HTR-8/SVneo (cell line): ENCODE measurements around the gene UGCG.
"Not testable (repeated sequence)": the region's sequence is repeated elsewhere in the genome, so short reads cannot be mapped to it uniquely, and the experiment has no call there.

Experiments
- DNase-seq: peaks from one replicate; pipeline ENCODE4 v3.0.0; 2011; ENCODE audit warnings: low spot score, mixed read lengths; ENCODE audit not compliant: insufficient read length
- FAIRE-seq: peaks from 2 replicates; lab custom pipeline; 2011; peaks lifted over from hg19 to GRCh38; lab: Jason Lieb, UNC

UGCG gene

DNA sequence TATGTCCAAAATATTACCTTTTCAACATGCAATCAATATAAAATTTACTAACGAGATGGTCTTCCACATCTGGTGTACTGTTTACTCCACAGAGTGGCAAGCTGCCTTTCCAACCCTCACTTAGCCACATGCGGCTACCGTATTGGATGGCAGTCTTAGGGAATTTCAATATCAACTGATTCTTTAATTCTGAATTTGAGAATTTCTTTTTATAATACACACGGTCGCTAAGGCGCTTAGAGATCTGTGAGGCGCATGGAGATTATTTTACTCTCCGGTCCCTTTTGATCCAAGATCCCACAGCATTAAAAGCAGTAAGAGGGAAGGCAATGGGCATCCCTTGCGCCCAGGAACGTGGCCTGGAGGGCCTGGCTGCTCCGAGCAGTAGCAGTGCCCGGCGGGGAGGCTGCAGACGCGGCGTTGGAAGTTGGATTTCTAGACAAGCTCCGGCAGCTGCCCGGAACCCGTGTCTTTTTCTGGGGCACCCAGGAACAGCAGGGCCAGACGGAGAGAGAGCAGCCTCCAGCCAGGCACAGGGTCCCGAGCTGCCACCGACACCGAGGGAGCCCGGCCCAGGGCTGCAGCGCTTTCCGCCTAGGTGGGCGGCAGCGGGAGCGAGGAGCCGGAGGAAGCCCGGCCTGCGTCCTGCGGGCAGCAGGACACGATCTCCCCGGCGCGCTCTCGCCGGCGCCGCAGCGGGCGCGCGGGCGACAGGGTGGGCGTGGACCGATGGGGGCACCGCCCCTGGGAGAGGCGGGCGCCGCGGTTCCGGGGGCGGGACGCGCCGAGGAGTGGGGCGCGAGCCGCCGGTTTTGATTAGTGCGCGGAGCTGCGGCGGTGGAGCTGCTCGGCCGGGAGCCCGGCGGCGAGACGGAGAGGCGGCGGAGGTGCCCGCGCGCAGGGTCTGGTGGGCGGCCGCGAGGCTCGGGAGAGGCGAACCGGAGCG lies at the start of gene UGCG:
TSS of gene UGCG (plus strand) at position 819 of the 946 bp plus-strand sequence. CDS start 402 bp downstream, outside the sequence.
- FAIRE-seq = peak; percentile 85
- peak; percentile 75 for DNase-seq

DNA sequence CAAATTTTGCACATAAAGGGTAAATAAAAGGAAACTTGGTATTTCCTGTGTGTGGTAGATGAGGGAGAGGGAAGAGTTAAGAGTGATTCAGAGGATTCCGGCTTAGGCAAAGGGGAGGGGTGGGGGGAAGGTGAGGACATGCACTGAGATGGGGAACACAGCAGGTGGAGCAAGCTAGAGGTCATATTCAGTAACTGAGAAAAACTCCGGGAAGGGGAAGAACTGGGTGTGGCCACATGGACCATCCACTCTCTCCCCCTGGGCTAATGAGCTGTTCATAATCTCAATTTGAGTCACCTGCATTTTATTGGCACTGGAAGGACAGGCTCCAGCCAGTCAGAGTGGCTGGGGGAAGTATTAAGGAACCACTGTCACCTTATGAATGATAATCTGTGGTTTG lies 45.1 kb upstream of the UGCG start:
- FAIRE-seq (no peak), DNase-seq (no peak)

DNA sequence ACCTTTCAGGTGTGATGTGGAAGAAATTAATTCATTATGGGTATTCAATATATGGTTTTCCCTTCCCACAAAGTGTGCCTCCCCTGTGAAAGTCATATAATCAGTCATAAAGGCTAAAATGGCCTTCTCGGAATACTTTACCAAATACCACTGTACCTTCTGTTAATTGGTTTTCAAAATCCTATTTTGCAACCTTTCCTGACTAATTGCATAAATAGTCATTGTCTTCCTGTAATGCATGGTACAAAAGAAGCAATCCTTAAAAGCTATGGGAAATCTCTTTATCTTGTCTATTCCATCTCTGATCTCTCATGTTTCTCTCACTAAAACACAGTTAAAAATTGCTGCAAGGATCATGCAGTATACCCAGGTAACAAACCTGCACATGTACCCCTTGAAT lies 44.3 kb upstream of the UGCG start:
- DNase-seq = no peak
- FAIRE-seq = no peak

- no peak for FAIRE-seq
- DNase-seq = no peak
These were observed 43.2 kb upstream of the UGCG start for GRCh38 chr9:111853450-111853827.

DNA sequence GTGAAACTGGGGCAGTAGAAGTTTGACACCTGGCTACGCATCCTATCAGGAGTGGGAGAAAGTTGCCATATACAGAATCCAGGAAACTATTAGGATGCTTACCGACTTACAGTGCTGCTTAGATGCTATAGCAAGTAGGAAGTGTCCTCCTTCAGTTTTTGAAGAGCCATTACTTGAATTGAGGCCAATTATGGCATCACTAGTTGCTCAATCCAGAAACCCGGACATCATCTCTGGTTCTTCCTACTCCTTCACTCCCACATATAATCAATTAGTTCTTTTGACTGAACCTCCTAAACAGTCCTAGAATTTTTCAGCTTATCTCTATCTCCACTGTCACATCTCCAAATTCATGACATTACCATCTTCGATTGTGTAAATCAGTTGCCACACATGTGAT lies 41.8 kb upstream of the UGCG start:
- DNase-seq = no peak
- FAIRE-seq = no peak

GRCh38 chr9:111857555-111858211 lies 38.9 kb upstream of the UGCG start:
- FAIRE-seq (no peak), DNase-seq (no peak)

DNA sequence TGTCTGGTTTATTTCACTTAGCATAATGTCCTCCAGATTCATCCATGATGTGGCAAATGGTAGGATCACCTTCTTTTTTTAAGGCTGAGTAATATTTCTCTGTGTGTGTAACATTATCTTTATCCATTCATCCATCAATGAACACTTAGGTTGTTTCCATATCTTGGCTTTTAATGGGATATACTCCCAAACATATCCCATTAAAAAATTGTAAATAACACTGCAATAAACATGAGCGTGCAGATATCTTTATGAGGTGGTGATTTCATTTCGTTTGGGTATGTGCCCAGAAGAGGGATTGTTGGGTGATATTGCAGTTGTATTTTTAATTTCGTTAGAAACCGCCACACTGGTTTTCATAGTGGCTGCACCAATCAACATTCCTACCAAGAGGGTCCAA lies 36.2 kb upstream of the UGCG start:
- DNase-seq (no peak), FAIRE-seq (no peak)

DNA sequence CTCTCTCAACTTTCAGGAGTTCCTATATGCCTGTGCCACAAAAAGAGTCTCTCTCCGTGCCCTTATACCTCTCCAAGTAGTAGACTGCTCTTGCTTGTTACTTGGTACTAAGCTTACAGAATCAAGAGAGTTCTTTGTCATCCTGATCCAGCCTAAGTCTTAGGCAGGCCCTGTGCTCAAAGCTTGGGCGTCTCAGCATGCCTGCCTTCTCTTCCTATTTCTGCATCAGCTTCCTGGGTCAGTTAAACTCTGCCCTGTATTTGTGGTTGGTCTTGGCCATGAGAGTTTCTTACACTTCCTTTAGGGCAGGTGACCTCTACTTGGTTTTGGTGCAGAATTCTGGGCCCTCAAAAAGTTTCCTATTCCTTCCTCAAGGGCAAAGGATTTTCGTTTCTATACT lies 33.0 kb upstream of the UGCG start:
- FAIRE-seq = no peak
- no peak for DNase-seq

DNA sequence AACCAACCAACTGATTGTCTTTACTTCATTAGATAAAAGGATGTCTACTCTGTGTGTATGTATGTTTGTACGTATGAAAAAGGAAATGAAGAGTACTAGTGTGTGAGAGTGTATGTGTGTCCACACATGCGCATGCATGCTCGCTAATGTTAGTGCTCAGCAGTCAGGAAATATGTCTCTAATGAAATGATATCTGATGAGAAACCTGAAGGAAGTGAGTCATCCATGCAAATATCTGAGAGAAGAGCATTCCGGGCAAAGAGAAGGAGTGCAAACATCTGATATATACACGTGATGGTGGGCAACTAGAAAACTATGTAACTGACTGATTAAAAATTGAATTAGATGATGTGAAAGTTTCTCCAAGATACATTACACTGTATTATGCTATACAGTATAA lies 29.6 kb upstream of the UGCG start:
- peak; percentile 58 for DNase-seq
- FAIRE-seq = no peak

- DNase-seq (no peak), FAIRE-seq (no peak)
These were observed 28.1 kb upstream of the UGCG start for GRCh38 chr9:111868475-111868874.

DNA sequence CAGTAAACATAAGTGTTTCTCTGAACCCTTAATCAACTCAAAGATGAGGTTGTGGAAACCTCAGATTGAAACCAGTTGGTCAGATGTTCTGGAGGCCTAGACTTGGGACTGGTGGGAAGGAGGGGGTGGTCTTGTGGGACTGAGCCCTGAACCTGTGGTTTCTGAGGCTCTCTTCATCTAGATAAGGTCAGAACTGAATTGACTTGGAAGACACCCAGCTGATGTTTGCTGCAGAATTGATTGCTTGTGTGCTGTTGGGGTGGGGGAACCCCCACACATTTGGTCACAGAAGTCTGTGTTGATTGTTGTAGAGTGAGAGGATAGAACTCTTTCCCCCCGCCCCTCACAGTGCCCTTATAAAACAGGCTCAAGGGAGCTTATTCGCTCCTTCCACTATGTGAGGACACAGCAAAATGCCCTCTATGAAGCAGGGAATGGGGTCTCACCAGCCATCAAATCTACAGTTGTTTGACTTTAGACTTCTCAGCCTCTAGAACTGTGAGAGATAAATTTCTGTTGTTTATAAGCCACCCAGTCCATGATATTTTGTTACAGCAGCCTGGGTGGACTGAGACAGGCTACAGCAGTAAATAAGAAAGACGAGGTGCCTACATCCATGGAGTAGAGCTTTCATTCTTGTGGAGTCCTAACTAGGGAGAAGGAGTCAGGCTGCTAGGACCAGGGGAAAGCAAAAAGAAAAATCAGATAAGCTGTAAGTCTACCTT lies 25.7 kb upstream of the UGCG start:
- FAIRE-seq (no peak), DNase-seq (no peak)

DNA sequence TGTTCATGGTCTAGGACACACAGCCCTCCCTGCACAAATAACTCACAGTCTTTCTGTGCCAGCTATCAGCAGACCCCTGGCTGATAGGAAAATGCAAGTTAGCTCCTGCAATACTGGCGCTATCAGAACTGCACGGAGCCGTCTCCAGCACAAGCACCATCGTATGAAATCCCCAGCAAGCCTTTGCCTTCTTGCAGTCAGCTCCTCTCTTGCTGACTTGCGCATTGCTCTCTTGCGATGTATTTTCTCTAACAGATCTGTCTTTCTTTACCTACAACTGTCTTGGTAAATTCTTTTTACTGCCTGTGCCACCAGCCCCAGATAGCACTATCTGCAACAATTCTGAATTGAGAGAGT lies 25.1 kb upstream of the UGCG start:
- no peak for FAIRE-seq

DNA sequence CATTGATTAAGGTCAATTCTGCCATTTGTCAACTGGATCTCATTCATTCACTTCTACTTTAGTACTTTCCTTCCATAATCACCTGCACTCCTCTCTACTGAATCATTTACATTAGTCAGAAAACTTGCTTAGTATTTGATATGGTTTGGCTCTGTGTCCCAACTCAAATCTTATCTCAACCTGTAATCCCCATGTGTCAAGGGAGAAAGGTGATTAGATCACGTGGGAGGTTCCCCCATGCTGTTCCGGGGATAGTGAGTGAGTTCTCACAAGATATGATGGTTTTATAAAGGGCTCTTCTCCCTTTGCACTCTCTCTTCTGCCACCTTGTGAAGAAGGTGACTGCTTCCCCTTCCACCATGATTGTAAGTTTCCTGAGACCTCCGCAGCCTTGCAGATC lies 23.7 kb upstream of the UGCG start:
- FAIRE-seq = no peak

More for the DNA sequence above, 25.1 kb upstream of the UGCG start:
- DNase-seq = no peak

GRCh38 chr9:111873901-111874300 lies 22.7 kb upstream of the UGCG start:
- DNase-seq = no peak
- FAIRE-seq = no peak

More for the DNA sequence above, 23.7 kb upstream of the UGCG start:
- no peak for DNase-seq

DNA sequence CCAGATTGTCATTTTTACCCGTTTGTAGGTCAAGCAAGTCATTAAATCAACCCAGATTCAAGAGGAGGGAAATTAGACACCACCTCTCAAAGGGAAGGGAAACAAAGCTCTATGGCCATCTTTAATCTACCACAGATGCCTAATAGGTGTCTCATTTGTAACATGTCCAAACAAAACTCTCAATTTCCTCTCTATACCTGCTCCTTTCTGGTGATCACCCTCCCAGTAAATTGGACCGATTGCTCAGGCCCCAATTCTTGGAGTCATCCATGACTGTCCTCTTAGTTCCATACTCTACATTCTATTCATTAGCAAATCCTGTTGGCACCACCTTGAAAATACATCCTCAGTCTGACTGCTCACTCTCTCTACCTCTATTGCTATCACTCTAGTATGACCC lies 22.1 kb upstream of the UGCG start:
- no peak for FAIRE-seq
- no peak for DNase-seq

GRCh38 chr9:111875291-111875690 lies 21.3 kb upstream of the UGCG start:
- not testable (repeated sequence) for FAIRE-seq, DNase-seq

GRCh38 chr9:111875691-111876090 lies 20.9 kb upstream of the UGCG start:
- not testable (repeated sequence) for DNase-seq, FAIRE-seq

DNA sequence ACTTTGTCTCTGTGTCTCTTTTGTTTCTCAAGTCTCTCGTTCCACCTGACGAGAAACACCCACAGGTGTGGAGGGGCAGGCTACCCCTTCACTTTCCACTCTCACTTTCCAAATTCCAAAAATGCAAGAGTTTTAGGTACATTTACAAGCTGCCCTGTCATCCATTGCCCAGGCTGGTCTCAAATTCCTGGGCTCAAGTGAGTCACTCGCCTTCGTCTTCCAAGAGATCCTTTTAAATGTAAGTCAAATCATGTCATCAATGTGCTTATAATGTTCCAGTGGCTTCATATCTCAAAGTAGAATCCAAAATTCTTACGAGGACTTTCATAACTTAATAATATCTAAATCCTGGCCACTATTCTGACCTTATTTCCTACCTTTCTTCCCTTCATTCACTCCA lies 20.4 kb upstream of the UGCG start:
- no peak for DNase-seq
- no peak for FAIRE-seq

DNA sequence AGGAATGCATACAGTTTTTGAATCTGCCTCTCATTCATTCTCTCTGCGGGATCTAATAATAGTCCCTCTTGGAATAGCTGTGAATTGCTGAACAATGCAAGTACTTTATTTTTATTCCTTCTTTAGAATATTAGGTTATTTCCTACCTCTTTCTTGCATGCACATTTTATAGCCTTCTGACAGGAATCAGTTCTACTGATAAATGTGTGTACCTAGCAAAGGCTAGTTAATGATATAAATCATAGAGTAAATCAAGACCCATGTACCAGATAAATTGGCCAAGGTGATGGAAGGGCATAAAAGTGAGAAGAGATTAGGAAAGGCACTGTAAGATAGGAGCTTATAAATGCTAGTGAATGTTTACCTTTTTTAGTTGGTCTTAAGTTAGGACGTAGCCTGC lies 19.2 kb upstream of the UGCG start:
- DNase-seq = no peak
- FAIRE-seq = no peak

- DNase-seq (no peak), FAIRE-seq (no peak)
These were observed 17.7 kb upstream of the UGCG start for GRCh38 chr9:111878946-111879345.
